MCF 10A (cell line): ENCODE results near the gene UPF1. TPM values are rescaled to one million over a fixed set of nuclear protein-coding genes. Genes with fewer than 3 reads are reported as not detected.
A peak's percentile ranks its signal among the peaks of the same experiment; 100 is the strongest.
"Not testable (repeated sequence)": the region's sequence is repeated elsewhere in the genome, so short reads cannot be mapped to it uniquely, and the experiment has no call there.

Experiments used
- BruUV-seq: library from RNA; stranded (reverse); fragments of 400-500 nt; replicated peaks from 2 replicates; lab custom pipeline; 2021; lab: Mats Ljungman, UMichigan
- CTCF ChIA-PET: fragments of 300-600 bp; sonication (Branson Sonifier 250); formaldehyde crosslinking; extraction: SDS; loops from one replicate; lab custom pipeline; 2021; ENCODE audit warnings: antibody characterized with exemption, inconsistent platforms; lab: Yijun Ruan, JAX
- POLR2A ChIA-PET: fragments of 300-600, 350-650 bp; sonication (Branson Sonifier 250); formaldehyde crosslinking; extraction: SDS; loops from one replicate; lab custom pipeline; 2020; ENCODE audit warnings: antibody characterized with exemption, inconsistent platforms; lab: Yijun Ruan, JAX
- DNase-seq: peaks from one replicate; pipeline ENCODE4 v3.0.0-alpha.2; 2018; ENCODE audit not compliant: unreplicated experiment
- H3K27ac Mint-ChIP-seq: one replicate; pipeline ENCODE4 v1.8.0; 2022; ENCODE audit warnings: mild to moderate bottlenecking, low read depth, mixed read lengths; ENCODE audit not compliant: unreplicated experiment
- H3K27me3 Mint-ChIP-seq: one replicate; pipeline ENCODE4 v1.8.0; 2022; ENCODE audit warnings: mixed read lengths; ENCODE audit not compliant: insufficient read depth, unreplicated experiment
- H3K36me3 Mint-ChIP-seq: one replicate; pipeline ENCODE4 v1.8.0; 2022; ENCODE audit warnings: mild to moderate bottlenecking, moderate library complexity, mixed read lengths; ENCODE audit not compliant: insufficient read depth, unreplicated experiment
- H3K4me1 Mint-ChIP-seq: one replicate; pipeline ENCODE4 v1.8.0; 2022; ENCODE audit warnings: mixed read lengths; ENCODE audit not compliant: insufficient read depth, unreplicated experiment
- H3K4me3 Mint-ChIP-seq: one replicate; pipeline ENCODE4 v1.8.0; 2022; ENCODE audit warnings: mild to moderate bottlenecking, moderate library complexity, mixed read lengths; ENCODE audit not compliant: unreplicated experiment
- H3K9me3 Mint-ChIP-seq: one replicate; pipeline ENCODE4 v1.8.0; 2022; ENCODE audit warnings: mixed read lengths; ENCODE audit not compliant: unreplicated experiment
- intact Hi-C: fragments of 100-400 bp; cut with micrococcal nuclease; formaldehyde crosslinking; loops from 2 replicates; pipeline ENCODE4 v1.14.1; 2022
- total RNA-seq: library from RNA; stranded (reverse); gene quantifications from 2 replicates; pipeline ENCODE4 v1.2.3, GENCODE V29; 2022
- TF ChIP-seq, protein P1 (sequence below): fragments of 200-600 bp; IDR thresholded peaks from one replicate; pipeline ENCODE4 v1.8.0; 2022; ENCODE audit warnings: antibody characterized with exemption, mild to moderate bottlenecking; ENCODE audit not compliant: unreplicated experiment

UPF1 gene
- total RNA-seq, 1 experiment from 2014 or later, result 79.8 TPM

GRCh38 chr19:18915639-18916038 lies 83.9 kb downstream of the UPF1 start:
- DNase-seq, result peak; percentile 58
- TF ChIP-seq, protein P1, sequence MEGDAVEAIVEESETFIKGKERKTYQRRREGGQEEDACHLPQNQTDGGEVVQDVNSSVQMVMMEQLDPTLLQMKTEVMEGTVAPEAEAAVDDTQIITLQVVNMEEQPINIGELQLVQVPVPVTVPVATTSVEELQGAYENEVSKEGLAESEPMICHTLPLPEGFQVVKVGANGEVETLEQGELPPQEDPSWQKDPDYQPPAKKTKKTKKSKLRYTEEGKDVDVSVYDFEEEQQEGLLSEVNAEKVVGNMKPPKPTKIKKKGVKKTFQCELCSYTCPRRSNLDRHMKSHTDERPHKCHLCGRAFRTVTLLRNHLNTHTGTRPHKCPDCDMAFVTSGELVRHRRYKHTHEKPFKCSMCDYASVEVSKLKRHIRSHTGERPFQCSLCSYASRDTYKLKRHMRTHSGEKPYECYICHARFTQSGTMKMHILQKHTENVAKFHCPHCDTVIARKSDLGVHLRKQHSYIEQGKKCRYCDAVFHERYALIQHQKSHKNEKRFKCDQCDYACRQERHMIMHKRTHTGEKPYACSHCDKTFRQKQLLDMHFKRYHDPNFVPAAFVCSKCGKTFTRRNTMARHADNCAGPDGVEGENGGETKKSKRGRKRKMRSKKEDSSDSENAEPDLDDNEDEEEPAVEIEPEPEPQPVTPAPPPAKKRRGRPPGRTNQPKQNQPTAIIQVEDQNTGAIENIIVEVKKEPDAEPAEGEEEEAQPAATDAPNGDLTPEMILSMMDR, result peak; percentile 36
- peaks cover 71% of the 10 kb centered on the region for H3K36me3 Mint-ChIP-seq
- no peaks in the 10 kb centered on the region for H3K27me3 Mint-ChIP-seq
- intact Hi-C loops, result no loop called here
- peaks cover 9% of the 10 kb centered on the region for H3K4me1 Mint-ChIP-seq
- POLR2A ChIA-PET, result interaction anchor here (0.7 to 1.2 kb wide), 4 partner anchors 71 to 344 kb away, joined by 3 to 5 read pairs (median 4); partner anchors contain the start of gene UBA52
- CTCF ChIA-PET, result interaction anchor here (0.6 to 1.7 kb wide), 8 partner anchors 22 to 476 kb away, joined by 3 to 5 read pairs (median 3); no protein-coding TSS in a partner anchor
- H3K27ac Mint-ChIP-seq, result no peak overlapping the region
- H3K4me3 Mint-ChIP-seq, result no peak overlapping the region
- BruUV-seq, result no TSS peak
- no peaks in the 10 kb centered on the region for H3K9me3 Mint-ChIP-seq

GRCh38 chr19:18917593-18917992 lies 85.8 kb downstream of the UPF1 start:
- Mint-ChIP-seq H3K36me3 (peaks cover 62% of the 10 kb centered on the region), H3K27ac (peak overlapping the region; percentile 88), H3K4me3 (peak overlapping the region; percentile 89), H3K4me1 (peaks cover 14% of the 10 kb centered on the region)
- CTCF ChIA-PET, result interaction anchor here (1.0 to 3.4 kb wide), 2 partner anchors 22 to 70 kb away, joined by 3 to 32 read pairs; partner anchors contain the start of gene CERS1
- intact Hi-C loops, H3K27me3 Mint-ChIP-seq, DNase-seq, H3K9me3 Mint-ChIP-seq, BruUV-seq: not testable (repeated sequence)
- POLR2A ChIA-PET, result interaction anchor here (1.7 to 4.9 kb wide), 3 partner anchors 10 to 51 kb away, joined by 8 to 37 read pairs (median 12); partner anchors contain the start of gene HOMER3

Other genes with a start within 250 kb of the UPF1 start
- gene REX1BD, start 243.2 kb upstream of the UPF1 start, total RNA-seq, result 29.6 and 49.3 TPM in 2 replicates
- gene CRLF1, start 225.2 kb upstream of the UPF1 start, total RNA-seq, result 4.3 and 4.8 TPM in 2 replicates
- 0.33 and 0.64 TPM in 2 replicates for gene TMEM59L, start 219.1 kb upstream of the UPF1 start, total RNA-seq
- 6.6 and 8.9 TPM in 2 replicates for gene KLHL26, start 194.9 kb upstream of the UPF1 start, total RNA-seq
- 8.6 and 11.1 TPM in 2 replicates for gene CRTC1, start 148.3 kb upstream of the UPF1 start, total RNA-seq
- gene COMP, start 40.7 kb upstream of the UPF1 start, total RNA-seq, result not detected in 2 replicates
- gene CERS1, start 64.2 kb downstream of the UPF1 start, total RNA-seq, result not detected in 2 replicates
- gene COPE, start 87.4 kb downstream of the UPF1 start, total RNA-seq, result 310 and 456 TPM in 2 replicates
- 87.7 and 98.8 TPM in 2 replicates for gene DDX49, start 87.8 kb downstream of the UPF1 start, total RNA-seq
- gene HOMER3, start 109.3 kb downstream of the UPF1 start, total RNA-seq, result 57.9 and 58.9 TPM in 2 replicates
- gene SUGP2, start 201.6 kb downstream of the UPF1 start, total RNA-seq, result 69.1 and 75.8 TPM in 2 replicates
- gene ARMC6, start 201.6 kb downstream of the UPF1 start, total RNA-seq, result 24.8 and 37.1 TPM in 2 replicates
- 3.1 and 3.7 TPM in 2 replicates for gene SLC25A42, start 232.0 kb downstream of the UPF1 start, total RNA-seq